Hepatocyte (in vitro differentiated cells): Measurements from ENCODE around the gene GLIPR1L1.

Experiments used
- EZH2 ChIP-seq: fragments of 200-600 bp; sonication (generic); IDR thresholded peaks from 2 replicates; pipeline ENCODE4 v1.6.1; 2016; ENCODE audit warnings: antibody characterized with exemption, mild to moderate bottlenecking, borderline replicate concordance
- EZH2phosphoT487 ChIP-seq: fragments of 200-600 bp; sonication (generic); IDR thresholded peaks from one replicate; pipeline ENCODE4 v1.6.1; 2018; ENCODE audit warnings: antibody characterized with exemption, mild to moderate bottlenecking, low read depth, moderate library complexity; ENCODE audit not compliant: unreplicated experiment, severe bottlenecking
- TF ChIP-seq, protein P1 (sequence below): fragments of 200-600 bp; sonication (generic); IDR thresholded peaks from 2 replicates; pipeline ENCODE4 v1.5.1; 2016; ENCODE audit warnings: antibody characterized with exemption, mild to moderate bottlenecking; ENCODE audit not compliant: poor library complexity

DNA sequence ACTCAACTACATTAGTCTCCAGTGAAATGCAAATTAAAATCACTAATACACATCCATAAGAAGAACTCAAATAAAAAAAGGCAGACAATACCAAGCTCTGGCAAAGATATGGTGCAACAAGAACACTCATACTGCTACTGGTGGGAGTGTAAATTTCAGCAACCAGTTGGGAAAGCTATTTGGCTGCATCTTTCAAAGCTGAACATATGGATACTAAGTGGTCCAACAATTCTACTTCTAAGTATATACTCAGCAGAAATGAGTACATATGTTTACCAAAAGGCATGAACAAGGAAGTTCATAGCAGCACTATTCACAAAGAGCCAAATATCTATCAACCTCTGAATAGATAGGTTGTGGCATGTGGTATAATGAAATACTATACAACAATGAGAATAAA is 31.7 kb upstream of the GLIPR1L1 start:
- TF ChIP-seq, protein P1, sequence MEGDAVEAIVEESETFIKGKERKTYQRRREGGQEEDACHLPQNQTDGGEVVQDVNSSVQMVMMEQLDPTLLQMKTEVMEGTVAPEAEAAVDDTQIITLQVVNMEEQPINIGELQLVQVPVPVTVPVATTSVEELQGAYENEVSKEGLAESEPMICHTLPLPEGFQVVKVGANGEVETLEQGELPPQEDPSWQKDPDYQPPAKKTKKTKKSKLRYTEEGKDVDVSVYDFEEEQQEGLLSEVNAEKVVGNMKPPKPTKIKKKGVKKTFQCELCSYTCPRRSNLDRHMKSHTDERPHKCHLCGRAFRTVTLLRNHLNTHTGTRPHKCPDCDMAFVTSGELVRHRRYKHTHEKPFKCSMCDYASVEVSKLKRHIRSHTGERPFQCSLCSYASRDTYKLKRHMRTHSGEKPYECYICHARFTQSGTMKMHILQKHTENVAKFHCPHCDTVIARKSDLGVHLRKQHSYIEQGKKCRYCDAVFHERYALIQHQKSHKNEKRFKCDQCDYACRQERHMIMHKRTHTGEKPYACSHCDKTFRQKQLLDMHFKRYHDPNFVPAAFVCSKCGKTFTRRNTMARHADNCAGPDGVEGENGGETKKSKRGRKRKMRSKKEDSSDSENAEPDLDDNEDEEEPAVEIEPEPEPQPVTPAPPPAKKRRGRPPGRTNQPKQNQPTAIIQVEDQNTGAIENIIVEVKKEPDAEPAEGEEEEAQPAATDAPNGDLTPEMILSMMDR = no peak
- TF ChIP-seq EZH2phosphoT487 = no peak
- no peak for TF ChIP-seq EZH2
